ENCODE data around the gene EPB41L4A.
"Not testable (repeated sequence)": the region's sequence is repeated elsewhere in the genome, so short reads cannot be mapped to it uniquely, and the experiment has no call there.

The EPB41L4A gene

DNA sequence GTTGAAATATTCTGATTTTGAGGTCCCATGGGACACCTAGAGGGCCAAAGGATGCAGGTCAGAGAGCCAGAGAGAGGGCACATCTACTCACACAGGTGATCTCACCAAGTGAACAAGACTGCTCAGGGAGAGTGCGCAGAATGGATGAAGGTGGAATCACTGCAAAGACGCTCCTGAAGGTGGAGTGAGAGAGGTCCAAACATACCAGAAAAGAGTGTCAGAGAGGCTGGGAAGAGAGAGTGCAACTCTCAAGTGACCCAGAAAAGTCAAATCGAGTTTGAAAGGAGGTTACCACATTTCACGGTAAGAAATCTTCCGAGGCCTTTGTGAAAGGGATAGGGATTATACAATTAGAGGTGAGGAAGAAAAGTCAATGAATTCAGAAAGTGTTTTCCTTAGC lies 173.4 kb downstream of the EPB41L4A start:
- DNase-seq: no peak

DNA sequence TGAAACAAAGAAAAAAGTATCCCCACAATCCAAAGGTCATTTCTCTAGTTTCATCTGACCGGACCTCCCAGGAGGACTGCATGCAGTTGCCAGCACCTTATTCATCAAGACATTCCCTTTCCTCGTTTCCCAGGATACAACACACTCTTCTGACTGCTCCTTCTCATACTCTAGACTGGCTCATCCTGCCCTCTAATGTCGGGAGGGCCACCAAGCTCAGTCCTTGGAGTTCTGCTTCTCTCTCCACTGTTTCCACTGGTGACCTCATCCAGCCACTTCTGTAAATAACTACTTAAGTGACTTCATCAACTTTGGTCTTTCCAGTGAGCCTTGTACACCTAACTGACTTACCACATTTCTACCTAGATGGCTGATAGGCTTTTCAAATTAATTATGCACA lies 179.1 kb downstream of the EPB41L4A start:
- DNase-seq: no peak

DNA sequence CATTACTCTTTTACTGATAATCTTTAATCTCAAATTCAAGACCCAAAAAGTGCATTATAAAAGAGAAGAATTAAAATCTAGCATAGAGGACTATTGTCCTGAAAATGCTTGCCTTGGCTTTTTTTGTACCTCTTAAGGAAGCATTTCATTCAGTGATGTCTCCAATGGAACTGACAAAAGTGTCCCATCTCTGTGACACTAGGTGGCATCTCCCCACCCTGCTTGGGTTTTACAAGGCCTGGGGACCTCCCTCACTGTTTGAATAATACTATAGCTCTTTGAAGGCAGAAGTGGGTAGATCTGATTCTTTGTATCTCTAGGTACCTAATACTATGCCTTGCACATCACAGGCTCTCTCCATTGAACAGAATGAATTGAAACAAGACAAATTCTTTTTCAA lies 180.6 kb downstream of the EPB41L4A start:
- no peak for DNase-seq

DNA sequence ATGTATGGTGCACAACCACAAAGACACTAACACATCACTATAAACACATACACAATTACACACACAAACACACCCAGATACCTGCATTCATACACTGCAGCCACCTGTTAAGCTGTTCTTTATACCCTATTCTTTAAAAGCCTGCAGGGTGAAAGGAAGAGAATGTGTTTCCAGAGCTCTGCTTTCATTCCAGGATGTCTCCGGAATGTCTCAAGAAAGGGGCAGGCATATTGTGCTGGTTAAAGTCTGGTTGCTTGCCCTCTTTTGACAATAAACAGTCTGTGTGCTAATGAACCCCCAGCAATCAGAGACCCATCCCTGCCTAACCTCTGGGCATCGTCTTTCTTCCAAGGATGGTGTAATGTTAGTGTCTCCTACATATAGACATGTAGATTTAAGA lies 181.6 kb downstream of the EPB41L4A start:
- DNase-seq: no peak

DNA sequence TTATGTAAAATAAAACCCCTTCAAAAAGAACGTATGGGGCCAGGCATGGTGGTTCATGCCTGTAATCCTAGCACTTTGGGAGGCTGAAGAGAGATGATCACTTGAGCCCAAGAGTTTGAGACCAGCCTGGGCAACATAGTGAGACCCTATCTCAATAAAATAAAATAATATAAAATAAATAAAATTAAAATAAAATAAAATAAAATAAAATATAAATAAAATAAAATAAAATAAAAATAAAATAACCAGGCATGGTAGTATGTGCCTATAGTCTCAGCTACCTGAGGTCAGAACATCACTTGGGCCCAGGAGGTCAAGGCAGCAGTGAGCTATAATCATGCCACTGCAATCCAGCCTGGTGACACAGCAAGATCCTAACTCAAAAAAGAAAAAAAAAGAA lies 185.1 kb downstream of the EPB41L4A start:
- DNase-seq: no peak

DNA sequence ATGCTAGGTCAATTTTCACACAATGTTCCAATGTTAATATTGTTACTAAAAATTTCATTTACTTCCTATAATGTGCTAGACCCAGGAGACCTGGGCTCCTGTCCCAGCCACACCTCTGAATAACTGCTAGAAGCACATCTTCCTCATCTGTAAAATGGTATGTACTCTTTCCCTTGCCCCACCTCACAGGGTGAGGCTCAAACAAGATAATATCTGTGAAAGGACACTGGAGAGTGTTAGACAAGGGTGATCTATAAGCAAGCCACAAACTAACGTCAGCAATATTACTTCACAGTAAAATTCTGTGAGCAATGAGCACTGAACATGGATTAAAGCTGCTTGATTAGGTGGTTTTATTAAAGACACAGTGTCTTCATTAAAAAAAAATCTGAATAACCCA lies 186.4 kb downstream of the EPB41L4A start:
- DNase-seq: no peak

DNA sequence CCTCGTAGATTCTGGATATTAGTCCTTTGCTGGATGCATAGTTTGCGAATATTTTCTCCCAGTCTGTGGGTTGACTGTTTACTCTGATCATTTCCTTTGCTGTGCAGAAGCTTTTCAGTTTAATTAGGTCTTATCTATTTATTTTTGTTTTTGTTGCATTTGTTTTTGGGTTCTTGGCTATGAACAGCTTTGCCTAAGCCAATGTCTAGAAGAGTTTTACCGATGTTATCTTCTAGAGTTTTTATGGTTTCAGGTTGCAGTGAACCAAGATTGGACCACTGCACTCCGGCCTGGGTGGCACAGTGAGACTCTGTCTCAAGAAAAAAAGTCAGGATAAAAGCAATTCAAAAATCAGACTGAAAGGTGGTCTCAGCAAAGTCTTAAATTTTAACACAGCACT lies 188.5 kb downstream of the EPB41L4A start:
- no peak for DNase-seq

DNA sequence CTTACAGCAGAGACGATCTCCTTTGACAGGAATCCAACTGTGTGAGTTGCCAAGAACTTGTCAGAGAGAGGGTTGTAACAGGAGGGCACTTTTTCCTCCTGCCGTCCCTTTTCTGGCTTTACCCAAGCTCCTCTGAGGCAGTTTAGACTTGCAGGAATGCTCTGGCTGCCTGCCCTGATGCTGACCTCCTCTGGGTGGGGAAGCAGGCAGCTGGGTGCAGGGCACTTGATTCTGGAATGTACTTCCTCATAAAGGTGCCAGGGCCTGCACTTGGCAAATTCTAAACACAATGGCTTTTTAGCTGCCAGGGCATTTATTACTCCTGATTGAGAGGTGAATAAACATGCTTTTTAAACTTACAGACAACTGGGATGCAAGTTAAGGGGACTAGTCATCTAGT lies 190.4 kb downstream of the EPB41L4A start:
- DNase-seq: no peak

DNA sequence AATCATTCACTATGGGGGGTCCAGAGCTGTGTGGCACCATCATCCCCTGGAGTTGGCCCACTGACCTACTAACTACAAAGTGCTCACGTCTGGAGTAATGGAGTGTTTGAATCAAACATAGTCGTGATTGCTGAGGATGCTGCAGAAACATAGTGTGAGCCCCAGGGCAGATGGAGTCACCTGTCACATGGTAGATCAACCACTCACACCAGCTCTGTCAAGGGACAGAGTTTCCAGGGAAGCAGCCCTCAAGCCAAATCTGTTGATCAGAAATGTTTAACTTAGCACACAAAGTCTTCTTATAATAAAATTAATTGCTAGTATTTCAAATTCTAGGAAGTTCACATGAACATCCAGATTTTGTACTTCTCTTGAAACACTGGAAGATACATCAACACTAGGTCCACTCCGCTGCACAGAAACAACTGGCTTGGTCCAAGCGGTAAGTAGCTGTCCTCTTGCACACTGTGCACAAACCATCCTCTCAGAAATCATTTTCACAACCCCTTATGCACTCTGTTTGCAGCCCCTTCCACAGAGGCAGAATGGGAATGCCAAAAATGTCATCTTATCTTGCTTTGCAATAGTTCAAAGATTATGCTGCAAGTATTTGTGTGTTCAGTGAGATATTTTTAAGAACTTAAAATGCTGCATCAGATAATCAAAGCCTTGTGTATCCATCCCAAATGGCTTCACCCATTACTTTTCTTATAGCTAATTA lies 191.0 kb downstream of the EPB41L4A start:
- no peak for DNase-seq

DNA sequence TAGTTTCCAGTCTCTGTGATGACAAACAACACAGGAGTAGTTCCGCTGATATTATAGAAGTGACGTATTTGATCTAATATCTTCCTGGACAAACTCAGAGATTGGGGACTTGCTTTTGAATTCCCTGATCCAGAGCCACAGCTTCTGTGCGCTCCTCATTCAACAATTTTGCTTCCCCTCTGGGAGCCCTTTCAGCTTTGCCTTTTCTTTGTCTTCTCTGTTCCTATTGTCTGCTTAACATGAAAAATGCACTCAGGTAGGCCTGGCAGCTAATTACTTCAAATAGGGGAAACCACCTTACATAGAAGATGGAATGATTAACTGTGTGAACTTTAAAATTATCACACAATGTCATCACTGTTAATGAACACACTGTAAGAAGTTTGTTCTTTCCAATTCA lies 192.9 kb downstream of the EPB41L4A start:
- DNase-seq: no peak

DNA sequence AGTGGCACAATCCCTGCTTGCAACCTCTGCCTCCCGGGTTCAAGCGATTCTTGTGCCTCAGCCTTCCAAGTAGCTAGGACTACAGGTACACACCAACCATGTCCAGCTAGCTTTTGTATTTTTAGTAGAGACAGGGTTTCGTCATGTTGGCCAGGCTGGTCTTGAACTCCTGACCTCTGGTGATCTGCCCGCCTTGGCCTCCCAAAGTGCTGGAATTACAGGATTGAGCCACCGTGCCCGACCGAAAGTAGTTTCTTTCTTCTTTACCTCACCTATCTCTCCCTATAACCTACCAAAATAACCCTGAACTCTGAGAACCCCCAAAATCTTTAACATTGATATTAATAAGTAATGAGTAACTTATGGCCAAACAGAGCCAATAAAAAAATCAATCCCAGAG lies 196.1 kb downstream of the EPB41L4A start:
- not testable (repeated sequence) for DNase-seq

DNA sequence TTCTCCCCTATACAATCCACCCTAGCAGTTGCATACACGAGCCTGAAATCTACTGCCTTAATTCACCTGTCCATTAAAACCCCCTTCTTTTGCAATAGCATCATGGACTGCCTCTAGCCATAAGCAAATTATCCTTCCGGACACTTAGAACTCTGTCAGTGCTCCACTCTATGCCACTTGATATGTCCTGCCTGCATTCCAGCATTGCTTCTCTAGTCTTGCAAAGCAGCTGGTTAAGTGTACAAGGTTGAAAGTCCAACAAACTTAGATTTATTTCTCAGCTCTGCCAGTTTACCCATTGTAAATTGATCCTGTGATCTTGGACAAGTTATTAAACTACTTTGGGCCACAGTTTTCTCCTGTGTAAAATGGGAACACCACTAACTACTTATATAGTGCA lies 197.9 kb downstream of the EPB41L4A start:
- DNase-seq: no peak

DNA sequence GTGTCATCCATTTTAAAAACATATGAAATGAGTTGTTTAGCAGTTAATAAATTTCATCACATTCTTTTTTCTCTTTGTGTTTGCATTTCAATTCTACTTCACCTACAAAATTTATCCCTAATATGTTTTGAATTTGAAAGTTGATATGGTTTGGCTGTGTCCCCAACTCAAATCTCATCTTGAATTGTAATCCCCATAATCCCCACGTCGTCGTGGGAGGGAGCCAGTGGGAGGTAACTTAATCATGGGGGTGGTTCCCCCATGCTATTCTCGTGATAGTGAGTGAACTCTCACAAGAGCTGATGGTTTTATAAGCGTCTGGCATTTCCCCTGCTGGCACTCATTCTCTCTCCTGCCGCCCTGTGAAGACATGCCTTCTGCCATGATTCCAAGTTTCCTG lies 200.1 kb downstream of the EPB41L4A start:
- DNase-seq: no peak

DNA sequence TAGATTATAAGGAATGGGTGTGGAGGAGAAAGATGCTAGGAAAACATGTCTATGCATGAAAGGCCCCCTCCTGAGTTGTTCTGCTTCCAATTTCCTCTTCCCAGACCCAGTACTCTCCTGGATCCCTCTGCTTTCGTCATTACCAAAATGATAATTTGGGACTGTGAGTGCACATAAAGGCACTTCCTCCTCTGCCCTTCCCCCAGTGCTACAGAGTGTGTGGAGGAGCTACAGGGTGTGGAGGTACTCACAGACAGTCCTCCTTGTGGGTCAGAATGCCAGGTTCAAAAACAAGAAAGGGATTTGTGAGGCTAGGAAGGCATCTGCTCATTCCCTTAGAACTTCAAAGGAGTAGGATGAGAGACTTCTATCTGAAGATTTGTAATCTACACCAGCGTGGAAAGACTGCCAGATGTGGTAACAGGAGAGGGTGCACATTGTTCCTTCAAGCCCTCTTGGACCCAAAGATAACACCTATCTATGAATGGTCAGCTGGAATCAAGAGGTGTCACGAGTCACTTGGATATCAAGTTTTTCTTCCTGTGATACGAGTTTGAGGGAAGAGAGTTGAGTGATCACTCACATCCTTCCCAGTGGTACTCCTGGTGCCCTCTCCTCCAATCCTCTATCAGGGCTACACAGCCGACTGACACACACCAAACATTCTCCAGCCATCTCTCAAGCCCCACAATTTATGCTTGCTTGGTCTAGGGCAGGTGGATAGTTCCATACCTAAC lies 201.1 kb downstream of the EPB41L4A start:
- DNase-seq: no peak

DNA sequence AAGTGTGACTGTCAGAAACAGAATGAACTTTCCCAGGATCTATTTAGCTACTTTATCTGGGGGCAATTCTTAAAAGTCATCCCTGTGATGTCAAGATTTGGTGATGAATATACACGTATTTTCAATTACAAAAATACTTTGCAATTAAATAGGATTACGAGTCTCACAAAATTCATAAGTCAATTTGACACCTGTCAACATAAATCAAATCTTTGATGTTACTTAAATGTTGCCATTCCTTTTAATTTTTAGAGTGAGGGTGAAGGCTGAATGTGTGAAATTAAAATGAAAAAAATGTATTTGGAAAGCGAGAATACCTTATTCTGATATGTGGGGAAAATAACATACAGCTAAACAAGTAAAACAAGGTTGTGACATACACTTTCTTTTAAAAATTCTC lies 202.9 kb downstream of the EPB41L4A start:
- DNase-seq: no peak

DNA sequence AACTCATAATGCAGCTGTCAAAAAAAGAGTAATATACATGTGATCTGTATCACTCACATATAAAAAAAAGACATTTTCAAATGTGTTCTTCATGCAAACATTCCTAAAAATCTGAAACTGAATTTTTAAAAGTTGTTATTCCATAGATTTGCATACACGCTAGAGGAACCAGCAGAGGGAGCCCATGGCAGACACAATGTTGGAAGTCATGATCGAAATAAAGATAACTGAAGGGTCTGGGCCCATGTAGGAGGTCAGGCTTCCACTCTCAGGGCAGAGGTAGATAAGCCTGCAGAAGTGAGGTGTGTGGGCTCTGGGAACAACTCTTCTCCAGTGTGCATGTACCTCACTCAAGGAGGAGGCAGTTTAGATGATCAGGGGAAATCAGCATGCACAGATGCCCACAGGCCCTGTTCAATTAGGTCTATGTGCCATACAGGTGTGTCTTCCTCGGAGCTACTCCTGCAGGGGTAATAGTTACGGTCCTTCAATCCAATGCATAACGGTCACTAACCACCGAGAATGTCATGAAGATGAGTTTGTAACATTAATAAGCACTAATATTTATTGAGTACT lies 208.6 kb downstream of the EPB41L4A start:
- no peak for DNase-seq

DNA sequence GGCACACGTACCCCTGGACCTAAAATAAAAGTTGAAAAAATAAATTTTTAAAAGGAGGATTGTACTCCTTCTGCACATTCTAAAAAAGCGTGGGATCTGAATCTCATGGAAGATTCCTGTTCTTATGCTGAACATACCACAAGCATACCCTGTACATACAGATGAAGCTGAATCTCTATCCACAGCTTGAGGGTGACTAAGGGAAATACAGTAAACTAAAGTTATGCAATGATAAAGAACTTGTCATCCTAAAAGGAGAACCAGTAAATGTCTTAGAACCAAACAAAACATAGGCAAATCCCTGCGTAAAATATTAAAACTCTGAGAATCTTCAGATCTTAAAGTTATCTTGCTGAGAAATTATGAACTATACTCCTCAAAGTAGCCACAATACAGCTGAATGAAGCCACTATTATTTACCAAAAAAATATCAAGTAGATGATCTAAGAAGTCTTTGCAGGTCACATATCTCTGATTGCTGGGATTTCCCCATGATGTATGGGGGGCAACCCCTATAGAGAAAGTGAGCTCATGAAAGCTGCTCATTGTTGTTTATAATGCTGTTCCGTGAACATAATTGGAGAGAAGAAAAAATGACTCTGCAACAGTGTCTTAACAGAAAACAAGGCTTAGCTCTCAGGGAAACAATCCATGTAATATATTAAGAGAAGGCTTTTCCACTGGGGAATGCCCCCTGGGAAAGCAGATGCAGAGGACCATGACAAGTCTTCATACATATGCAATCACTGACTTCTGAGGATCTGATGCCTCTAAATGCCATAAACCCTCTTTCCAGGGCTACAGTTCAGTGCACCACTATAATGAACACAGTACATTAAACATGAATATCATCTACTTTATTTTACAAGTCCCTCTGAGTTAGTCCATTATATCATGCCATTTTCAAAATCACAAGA lies 210.1 kb downstream of the EPB41L4A start:
- DNase-seq: no peak

DNA sequence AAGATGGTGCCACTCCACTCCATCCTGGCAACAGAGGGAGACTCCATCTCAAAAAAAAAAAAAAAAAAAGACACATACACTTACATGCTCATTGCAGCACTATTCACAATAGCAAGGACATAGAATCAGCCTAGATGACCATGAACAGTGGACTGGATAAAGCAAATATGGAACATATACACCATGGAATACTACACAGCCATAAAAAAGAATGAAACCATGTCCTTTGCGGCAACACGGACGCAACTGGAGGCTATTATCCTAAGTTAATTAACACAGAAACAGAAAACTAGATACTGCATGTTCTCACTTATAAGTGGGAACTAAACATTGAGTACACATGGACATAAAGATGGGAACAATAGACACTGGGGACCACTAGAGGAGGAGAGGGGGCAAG lies 210.9 kb downstream of the EPB41L4A start:
- not testable (repeated sequence) for DNase-seq

DNA sequence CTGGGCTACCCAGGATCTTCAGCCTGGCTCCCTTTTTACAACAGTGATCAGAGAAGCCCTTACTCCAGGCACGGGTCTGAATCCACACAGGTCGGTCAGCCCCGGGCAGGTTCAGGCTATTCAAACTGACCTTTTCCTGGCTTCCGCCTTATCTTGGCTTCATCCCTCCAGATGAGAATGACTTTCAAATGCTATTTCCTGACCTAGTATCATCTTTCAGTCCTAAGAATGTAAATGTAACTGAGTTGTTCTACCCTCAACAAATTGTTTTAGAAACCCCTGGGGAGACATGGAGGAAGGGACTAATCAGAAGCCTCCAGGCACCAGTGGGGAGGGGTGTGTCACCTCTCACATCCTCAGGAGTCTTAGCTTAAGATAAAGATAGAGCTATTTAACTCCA lies 213.2 kb downstream of the EPB41L4A start:
- no peak for DNase-seq

DNA sequence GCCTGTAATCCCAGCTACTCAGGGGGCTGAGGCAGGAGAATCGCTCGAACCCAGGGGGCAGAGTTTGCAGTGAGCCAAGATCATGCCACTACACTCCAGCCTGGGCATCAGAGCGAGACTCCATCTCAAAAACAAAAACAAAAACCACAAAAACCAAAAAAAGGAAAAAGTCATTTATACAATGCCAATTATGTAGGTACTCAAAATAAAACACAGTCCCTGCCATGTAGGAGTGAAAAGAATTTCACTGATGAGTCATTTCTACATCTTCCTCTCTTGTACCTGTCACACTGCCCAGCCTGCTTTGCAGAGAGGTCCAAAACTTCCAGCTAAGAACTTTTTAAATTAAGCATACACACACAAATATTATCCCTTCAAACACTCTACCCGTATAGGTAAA lies 215.8 kb downstream of the EPB41L4A start:
- no peak for DNase-seq

DNA sequence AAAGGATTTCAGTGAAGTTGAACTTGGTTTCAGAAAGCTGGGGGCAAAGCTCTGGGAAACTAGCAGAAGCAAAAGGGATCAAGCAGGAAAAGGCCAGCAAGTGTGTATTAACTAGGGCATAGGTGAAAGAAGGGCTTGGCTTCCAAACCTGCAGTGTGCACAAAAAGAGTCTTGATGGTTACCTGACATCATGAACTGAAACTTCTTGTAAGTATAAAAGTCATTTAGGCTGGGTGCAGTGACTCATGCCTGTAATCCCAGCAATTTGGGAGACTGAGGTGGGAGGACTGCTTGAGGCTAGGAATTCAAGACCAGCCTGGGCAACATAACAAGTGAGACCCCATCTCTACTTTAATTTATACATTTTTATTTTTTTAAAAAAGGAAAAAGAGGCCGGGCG lies 216.4 kb downstream of the EPB41L4A start:
- no peak for DNase-seq

DNA sequence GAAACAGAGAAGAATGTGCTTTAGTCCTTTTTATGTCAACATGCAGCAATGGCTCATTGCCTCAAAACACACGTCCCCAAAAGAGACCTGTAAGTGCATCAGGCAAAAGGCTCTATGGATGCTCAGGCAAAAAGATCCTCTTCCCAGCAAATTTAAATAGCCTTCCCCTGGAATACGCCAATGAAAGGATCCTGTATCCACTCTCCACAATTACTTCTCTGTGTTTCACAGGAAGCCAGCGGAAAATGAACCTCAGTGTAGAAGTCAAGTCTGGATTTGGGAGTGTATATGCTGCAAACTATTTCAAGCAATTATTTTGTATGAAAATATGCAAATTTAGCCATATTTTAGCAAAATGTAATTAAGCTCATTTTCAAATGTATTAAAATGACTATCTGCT lies 217.9 kb downstream of the EPB41L4A start:
- no peak for DNase-seq

DNA sequence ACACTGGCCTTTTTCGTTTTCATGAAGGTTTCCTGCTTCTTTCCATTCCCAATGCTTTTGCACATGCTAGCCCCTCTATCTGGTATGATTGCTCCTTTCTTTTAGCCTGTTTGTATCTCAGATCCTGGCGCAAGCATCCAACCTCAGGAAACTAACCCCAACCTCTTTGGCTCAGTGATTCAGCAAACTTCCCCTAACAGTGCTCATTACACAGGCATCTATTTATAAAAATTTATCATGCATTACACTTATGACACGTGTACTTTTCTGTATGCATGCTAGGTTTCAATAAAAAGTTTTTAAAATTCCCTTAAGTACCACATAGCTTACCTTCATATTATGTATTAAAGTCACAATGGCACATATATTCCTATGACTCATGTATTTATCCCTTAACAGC lies 218.9 kb downstream of the EPB41L4A start:
- no peak for DNase-seq
